HEK293 (cell line): ENCODE data around the gene GSC2.

Experiments used
- CTCF ChIA-PET: fragments of 350-600 bp; formaldehyde crosslinking; extraction: SDS; loops from one replicate; lab custom pipeline; 2021; ENCODE audit warnings: antibody characterized with exemption; lab: Yijun Ruan, JAX
- POLR2A ChIA-PET: fragments of 300-600 bp; formaldehyde crosslinking; extraction: SDS; loops from one replicate; lab custom pipeline; 2020; ENCODE audit warnings: antibody characterized with exemption, inconsistent platforms; lab: Yijun Ruan, JAX
- H3K27ac ChIP-seq: fragments of 200-500 bp; sonication (Bioruptor generic); 2 replicates; pipeline ENCODE4 v1.5.1; 2014; ENCODE audit warnings: low read depth, low read length, control low read depth, inconsistent platforms; ENCODE audit errors: extremely low read depth
- H3K36me3 ChIP-seq, 2 experiments: fragments of 200-500 bp in 1 of 2; sonication (Bioruptor generic) in 1 of 2; 1 replicate in 1 of 2; 2 replicates in 1 of 2; pipeline ENCODE4 v1.5.1; 2014 to 2017; ENCODE audit warnings: inconsistent platforms in 2 of 2, low read length in 2 of 2; ENCODE audit not compliant: control insufficient read depth in 2 of 2, insufficient read depth in 1 of 2
- H3K4me1 ChIP-seq: fragments of 200-500 bp; sonication (Bioruptor generic); 2 replicates; pipeline ENCODE4 v1.5.1; 2014; ENCODE audit warnings: mild to moderate bottlenecking, low read length, inconsistent platforms; ENCODE audit not compliant: control insufficient read depth, insufficient read depth
- H3K4me3 ChIP-seq: 2 replicates; pipeline ENCODE4 v1.5.1; 2011; ENCODE audit warnings: low read depth, mild to moderate bottlenecking, control low read depth, low read length, moderate library complexity
- H3K9me3 ChIP-seq: fragments of 200-500 bp; sonication (Bioruptor generic); 2 replicates; pipeline ENCODE4 v1.5.1; 2014; ENCODE audit warnings: low read depth, low read length, inconsistent platforms; ENCODE audit not compliant: control insufficient read depth, insufficient read depth
- HOXA7 ChIP-seq: sonication (generic); formaldehyde crosslinking; IDR thresholded peaks from 2 replicates; pipeline ENCODE4 v1.8.1; 2022; ENCODE audit warnings: missing genetic modification reagents, borderline replicate concordance
- HOXC10 ChIP-seq: sonication (generic); formaldehyde crosslinking; IDR thresholded peaks from 2 replicates; pipeline ENCODE4 v1.8.1; 2023; ENCODE audit warnings: mild to moderate bottlenecking, missing genetic modification reagents
- PRDM1 ChIP-seq: fragments of 450-650 bp; formaldehyde crosslinking; IDR thresholded peaks from 2 replicates; pipeline ENCODE4; 2016; ENCODE audit warnings: missing biosample characterization, missing genetic modification characterization
- TSHZ1 ChIP-seq: fragments of 450-650 bp; formaldehyde crosslinking; IDR thresholded peaks from 2 replicates; pipeline ENCODE4 v1.5.1; 2016; ENCODE audit warnings: missing biosample characterization, missing genetic modification characterization, borderline replicate concordance
- YY1 ChIP-seq: fragments of 450-650 bp; formaldehyde crosslinking; IDR thresholded peaks from 2 replicates; pipeline ENCODE4 v1.5.1; 2018; ENCODE audit warnings: missing biosample characterization, missing genetic modification characterization
- ZBTB21 ChIP-seq: fragments of 450-650 bp; formaldehyde crosslinking; IDR thresholded peaks from 2 replicates; pipeline ENCODE4 v1.5.1; 2017; ENCODE audit warnings: missing biosample characterization, missing genetic modification characterization
- ZFP41 ChIP-seq: fragments of 450-650 bp; formaldehyde crosslinking; IDR thresholded peaks from 2 replicates; pipeline ENCODE4 v1.5.1; 2016; ENCODE audit warnings: missing biosample characterization, missing genetic modification characterization, borderline replicate concordance
- ZNF112 ChIP-seq: fragments of 450-650 bp; formaldehyde crosslinking; IDR thresholded peaks from 2 replicates; pipeline ENCODE4 v1.5.0; 2017; ENCODE audit warnings: missing biosample characterization, missing genetic modification characterization
- ZNF211 ChIP-seq: fragments of 450-650 bp; formaldehyde crosslinking; IDR thresholded peaks from 2 replicates; pipeline ENCODE4 v1.5.1; 2016; ENCODE audit warnings: low read depth, missing biosample characterization, missing genetic modification characterization
- ZNF24 ChIP-seq: fragments of 450-650 bp; formaldehyde crosslinking; IDR thresholded peaks from 2 replicates; pipeline ENCODE4 v1.5.1; 2016; ENCODE audit warnings: missing biosample characterization, missing genetic modification characterization
- ZNF274 ChIP-seq, 2 experiments: fragments of 200-500 bp in 1 of 2; fragments of 450-650 bp in 1 of 2; sonication (Bioruptor generic) in 1 of 2; formaldehyde crosslinking in 1 of 2; IDR thresholded peaks; 2 replicates each; pipeline versions ENCODE4 v1.5.1 to v1.6.1; 2014 to 2016; ENCODE audit warnings: borderline replicate concordance in 1 of 2, inconsistent platforms in 1 of 2, low read length in 1 of 2, missing biosample characterization in 1 of 2, missing genetic modification characterization in 1 of 2
- ZNF292 ChIP-seq: fragments of 450-650 bp; formaldehyde crosslinking; IDR thresholded peaks from 2 replicates; pipeline ENCODE4 v1.5.1; 2016; ENCODE audit warnings: low read depth, missing biosample characterization, missing genetic modification characterization, borderline replicate concordance
- ZNF488 ChIP-seq: fragments of 450-650 bp; formaldehyde crosslinking; IDR thresholded peaks from 2 replicates; pipeline ENCODE4 v1.5.1; 2016; ENCODE audit warnings: missing biosample characterization, missing genetic modification characterization
- ZNF518A ChIP-seq: fragments of 450-650 bp; formaldehyde crosslinking; conservative IDR thresholded peaks from 2 replicates; pipeline ENCODE4 v1.5.1; 2016; ENCODE audit warnings: low read depth, missing biosample characterization, missing genetic modification characterization
- ZNF544 ChIP-seq: fragments of 450-650 bp; formaldehyde crosslinking; IDR thresholded peaks from 2 replicates; pipeline ENCODE4 v1.5.0; 2017; ENCODE audit warnings: missing biosample characterization, missing genetic modification characterization
- ZNF561 ChIP-seq: fragments of 450-650 bp; IDR thresholded peaks from 2 replicates; pipeline ENCODE4 v1.5.1; 2018; ENCODE audit warnings: missing biosample characterization, missing genetic modification characterization, borderline replicate concordance
- ZNF585B ChIP-seq: fragments of 450-650 bp; formaldehyde crosslinking; IDR thresholded peaks from 2 replicates; pipeline ENCODE4 v1.5.1; 2016; ENCODE audit warnings: missing biosample characterization, missing genetic modification characterization
- ZNF626 ChIP-seq: fragments of 450-650 bp; sonication (Bioruptor Pico); formaldehyde crosslinking; IDR thresholded peaks from 2 replicates; pipeline ENCODE4 v1.5.1; 2018; ENCODE audit warnings: missing biosample characterization, missing genetic modification characterization, inconsistent platforms
- ZNF629 ChIP-seq: fragments of 450-650 bp; formaldehyde crosslinking; IDR thresholded peaks from 2 replicates; pipeline ENCODE4 v1.5.1; 2017; ENCODE audit warnings: missing biosample characterization, missing genetic modification characterization
- ZNF692 ChIP-seq: fragments of 450-650 bp; formaldehyde crosslinking; IDR thresholded peaks from 2 replicates; pipeline ENCODE4 v1.5.1; 2016; ENCODE audit warnings: missing biosample characterization, missing genetic modification characterization
- ZSCAN23 ChIP-seq: fragments of 450-650 bp; formaldehyde crosslinking; IDR thresholded peaks from 2 replicates; pipeline ENCODE4 v1.5.1; 2016; ENCODE audit warnings: missing biosample characterization, missing genetic modification characterization

The GSC2 gene

GRCh38 chr22:19195796-19196731, 46.0 kb upstream of the GSC2 start:
- Histone ChIP-seq H3K36me3 (peaks cover 0 to 50% of the 10 kb centered on the region in 2 experiments; a peak in 1 of 3 replicates), H3K4me3 (no peak overlapping the region), H3K27ac (no peak overlapping the region), H3K9me3 (no peaks in the 10 kb centered on the region), H3K4me1 (no peaks in the 10 kb centered on the region)
- POLR2A ChIA-PET = interaction anchor here (1.5 kb wide), 1 partner anchor 17 kb away, joined by 3 read pairs; no protein-coding TSS in a partner anchor
- TF ChIP-seq ZSCAN23 (tag by site-specific recombination) (no peak), ZNF692 (tag by site-specific recombination) (no peak), ZNF585B (tag by site-specific recombination) (no peak), ZNF24 (no peak), ZBTB21 (tag by site-specific recombination) (no peak), ZNF518A (tag by site-specific recombination) (no peak), ZNF488 (no peak), ZFP41 (tag by site-specific recombination) (no peak)
- CTCF ChIA-PET = interaction anchor here (1.1 kb wide), 1 partner anchor 17 kb away, joined by 3 read pairs; the partner anchor contains the start of gene SLC25A1

- POLR2A ChIA-PET = interaction anchor here (1.1 kb wide), 1 partner anchor 16 kb away, joined by 3 read pairs; the partner anchor contains the start of gene SLC25A1
- Histone ChIP-seq H3K36me3 (peaks cover 0 to 49% of the 10 kb centered on the region in 2 experiments; a peak in 2 of 3 replicates), H3K4me1 (no peaks in the 10 kb centered on the region), H3K27ac (no peak overlapping the region), H3K4me3 (no peak overlapping the region), H3K9me3 (no peaks in the 10 kb centered on the region)
- CTCF ChIA-PET = interaction anchor here (0.6 to 1.0 kb wide), 3 partner anchors 37 to 375 kb away, joined by 3 read pairs; no protein-coding TSS in a partner anchor
- no peak for TF ChIP-seq ZNF561 (tag by site-specific recombination)
- TF ChIP-seq ZNF292 (tag by site-specific recombination) = no peak
- no peak for TF ChIP-seq ZNF112 (tag by site-specific recombination)
- TF ChIP-seq ZNF211 (tag by site-specific recombination) = no peak
- no peak for TF ChIP-seq ZNF629 (tag by site-specific recombination)
- TF ChIP-seq HOXA7 (CRISPR knock-in tag) = no peak
- TF ChIP-seq TSHZ1 = no peak
- no peak for TF ChIP-seq ZNF274 (IDR thresholded peaks at IDR 0.05; ENCODE audit: low read length)
- no peak for TF ChIP-seq ZNF274 (tag by site-specific recombination; IDR thresholded peaks at IDR 0.05; ENCODE audit: borderline replicate concordance)
- TF ChIP-seq ZNF544 (tag by site-specific recombination) = no peak
- no peak for TF ChIP-seq PRDM1 (tag by site-specific recombination)
- no peak for TF ChIP-seq HOXC10
- TF ChIP-seq ZNF626 (tag by site-specific recombination) = no peak
- no peak for TF ChIP-seq YY1 (tag by site-specific recombination)
Observed at GRCh38 chr22:19194766-19195536, 44.9 kb upstream of the GSC2 start.
